ENCODE measurements around the gene PLCD3.

The PLCD3 gene

DNA sequence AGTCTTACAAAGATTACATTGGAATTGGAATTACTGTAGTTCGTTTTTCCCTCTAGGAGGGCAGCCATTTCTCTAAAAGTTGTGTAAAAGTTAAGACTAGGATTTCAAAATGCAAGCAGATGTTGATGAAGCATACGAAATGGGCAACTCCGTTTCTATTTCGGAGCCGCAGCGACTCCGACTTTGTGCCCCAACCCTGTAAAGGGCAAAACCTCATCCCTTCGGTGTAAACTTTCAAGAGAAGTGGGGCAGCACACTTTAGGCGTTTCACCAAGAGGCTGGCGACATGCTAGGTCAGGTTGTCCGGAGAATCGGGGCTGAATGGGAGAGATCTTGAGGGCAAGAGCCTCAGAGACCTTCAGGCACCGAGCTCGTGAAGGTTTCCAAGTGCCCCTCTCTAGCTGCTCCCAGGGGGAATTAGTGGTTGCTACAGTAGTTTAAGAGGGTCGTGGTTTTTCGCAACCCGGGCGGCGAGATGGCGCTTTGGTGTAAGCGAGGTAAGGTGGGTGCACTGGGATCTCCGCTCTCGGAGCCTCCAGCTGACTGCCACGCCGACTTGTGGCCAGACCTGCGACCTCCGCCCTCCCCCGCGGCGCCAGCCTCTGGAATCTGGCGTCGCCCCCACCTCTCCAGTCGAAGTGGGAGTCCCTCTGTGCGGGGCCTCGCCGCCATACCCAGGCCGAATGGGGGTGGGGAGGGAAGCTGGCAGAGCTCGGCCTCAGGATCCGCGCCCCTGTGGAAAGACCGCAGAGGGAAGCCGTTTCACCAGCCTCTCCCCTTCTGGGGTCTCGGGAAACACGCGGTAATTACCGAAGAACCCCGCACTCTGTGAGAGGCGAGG, 28.4 kb upstream of the PLCD3 start:
- H3K4me3 ChIP-seq (replicated peaks; ENCODE audit: low read depth, low read length) = peak overlapping the region; percentile 81
- TF ChIP-seq, protein P1, sequence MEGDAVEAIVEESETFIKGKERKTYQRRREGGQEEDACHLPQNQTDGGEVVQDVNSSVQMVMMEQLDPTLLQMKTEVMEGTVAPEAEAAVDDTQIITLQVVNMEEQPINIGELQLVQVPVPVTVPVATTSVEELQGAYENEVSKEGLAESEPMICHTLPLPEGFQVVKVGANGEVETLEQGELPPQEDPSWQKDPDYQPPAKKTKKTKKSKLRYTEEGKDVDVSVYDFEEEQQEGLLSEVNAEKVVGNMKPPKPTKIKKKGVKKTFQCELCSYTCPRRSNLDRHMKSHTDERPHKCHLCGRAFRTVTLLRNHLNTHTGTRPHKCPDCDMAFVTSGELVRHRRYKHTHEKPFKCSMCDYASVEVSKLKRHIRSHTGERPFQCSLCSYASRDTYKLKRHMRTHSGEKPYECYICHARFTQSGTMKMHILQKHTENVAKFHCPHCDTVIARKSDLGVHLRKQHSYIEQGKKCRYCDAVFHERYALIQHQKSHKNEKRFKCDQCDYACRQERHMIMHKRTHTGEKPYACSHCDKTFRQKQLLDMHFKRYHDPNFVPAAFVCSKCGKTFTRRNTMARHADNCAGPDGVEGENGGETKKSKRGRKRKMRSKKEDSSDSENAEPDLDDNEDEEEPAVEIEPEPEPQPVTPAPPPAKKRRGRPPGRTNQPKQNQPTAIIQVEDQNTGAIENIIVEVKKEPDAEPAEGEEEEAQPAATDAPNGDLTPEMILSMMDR (IDR thresholded peaks at IDR 0.05; ENCODE audit: low read depth, low read length, missing control alignments) = no peak
- no peak for DNase-seq (ENCODE audit: extremely low read depth, low read depth)

DNA sequence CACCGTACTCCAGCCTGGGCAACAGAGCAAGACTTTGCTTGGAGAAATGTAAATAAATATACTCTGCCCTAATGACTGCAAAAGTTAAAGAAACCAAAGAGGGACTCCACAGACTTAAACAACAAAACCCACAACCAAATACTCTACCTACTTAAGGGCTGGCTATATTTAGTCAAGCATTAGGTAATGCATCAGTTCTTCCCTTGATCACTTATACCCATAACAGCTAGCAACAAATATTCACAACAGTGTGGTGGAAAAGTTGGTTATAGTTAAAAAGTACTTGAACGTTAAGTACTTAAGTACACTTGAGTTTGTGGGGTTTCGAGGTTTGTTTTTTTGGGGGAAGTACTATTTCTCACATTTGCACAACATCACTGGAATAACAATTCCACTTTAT, 23.9 kb upstream of the PLCD3 start:
- TF ChIP-seq, protein P1 (IDR thresholded peaks at IDR 0.05; ENCODE audit: low read depth, low read length, missing control alignments) = no peak
- H3K4me3 ChIP-seq (replicated peaks; ENCODE audit: low read depth, low read length) = no peak overlapping the region
- DNase-seq (ENCODE audit: extremely low read depth, low read depth) = no peak

DNA sequence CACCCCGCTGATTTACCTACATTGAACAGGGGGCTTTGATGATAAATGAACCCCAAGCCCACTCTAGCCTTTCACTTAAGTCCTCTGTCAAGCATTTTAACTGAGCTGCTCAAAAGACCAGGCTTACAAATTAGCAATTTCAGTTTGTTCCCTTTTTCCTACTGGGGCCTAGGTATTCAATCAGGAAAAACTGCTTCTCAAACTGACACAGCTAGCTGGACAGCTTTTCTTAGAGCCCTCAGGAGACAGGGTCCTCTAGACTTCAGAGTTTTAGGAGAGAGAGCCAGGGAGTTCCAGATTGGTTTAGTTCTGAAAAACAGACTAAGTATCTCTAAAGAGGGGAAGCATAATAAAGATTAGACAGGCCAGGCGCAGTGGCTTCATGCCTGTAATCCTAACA, 23.2 kb upstream of the PLCD3 start:
- TF ChIP-seq, protein P1 (IDR thresholded peaks at IDR 0.05; ENCODE audit: low read depth, low read length, missing control alignments) = no peak
- DNase-seq (ENCODE audit: extremely low read depth, low read depth) = no peak
- no peak overlapping the region for H3K4me3 ChIP-seq (replicated peaks; ENCODE audit: low read depth, low read length)

DNA sequence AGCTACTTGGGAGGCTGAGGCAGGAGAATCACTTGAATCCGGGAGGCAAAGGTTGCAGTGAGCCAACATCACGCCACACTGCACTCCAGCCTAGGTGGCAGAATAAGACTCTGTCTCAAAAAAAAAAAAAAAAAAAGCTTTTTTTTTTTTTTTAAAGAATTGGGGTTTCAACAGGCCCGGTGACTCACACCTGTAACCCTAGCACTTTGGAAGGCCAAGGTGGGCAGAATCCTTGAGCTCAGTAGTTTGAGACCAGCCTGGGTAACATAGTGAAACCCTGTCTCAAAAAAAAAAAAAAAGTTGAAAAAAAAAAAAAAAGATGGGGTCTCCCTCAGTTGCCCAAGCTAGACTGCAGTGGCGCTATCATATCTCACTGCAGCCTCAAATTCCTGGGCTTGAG, 22.7 kb upstream of the PLCD3 start:
- TF ChIP-seq, protein P1 (IDR thresholded peaks at IDR 0.05; ENCODE audit: low read depth, low read length, missing control alignments) = no peak
- H3K4me3 ChIP-seq (replicated peaks; ENCODE audit: low read depth, low read length) = no peak overlapping the region
- no peak for DNase-seq (ENCODE audit: extremely low read depth, low read depth)

DNA sequence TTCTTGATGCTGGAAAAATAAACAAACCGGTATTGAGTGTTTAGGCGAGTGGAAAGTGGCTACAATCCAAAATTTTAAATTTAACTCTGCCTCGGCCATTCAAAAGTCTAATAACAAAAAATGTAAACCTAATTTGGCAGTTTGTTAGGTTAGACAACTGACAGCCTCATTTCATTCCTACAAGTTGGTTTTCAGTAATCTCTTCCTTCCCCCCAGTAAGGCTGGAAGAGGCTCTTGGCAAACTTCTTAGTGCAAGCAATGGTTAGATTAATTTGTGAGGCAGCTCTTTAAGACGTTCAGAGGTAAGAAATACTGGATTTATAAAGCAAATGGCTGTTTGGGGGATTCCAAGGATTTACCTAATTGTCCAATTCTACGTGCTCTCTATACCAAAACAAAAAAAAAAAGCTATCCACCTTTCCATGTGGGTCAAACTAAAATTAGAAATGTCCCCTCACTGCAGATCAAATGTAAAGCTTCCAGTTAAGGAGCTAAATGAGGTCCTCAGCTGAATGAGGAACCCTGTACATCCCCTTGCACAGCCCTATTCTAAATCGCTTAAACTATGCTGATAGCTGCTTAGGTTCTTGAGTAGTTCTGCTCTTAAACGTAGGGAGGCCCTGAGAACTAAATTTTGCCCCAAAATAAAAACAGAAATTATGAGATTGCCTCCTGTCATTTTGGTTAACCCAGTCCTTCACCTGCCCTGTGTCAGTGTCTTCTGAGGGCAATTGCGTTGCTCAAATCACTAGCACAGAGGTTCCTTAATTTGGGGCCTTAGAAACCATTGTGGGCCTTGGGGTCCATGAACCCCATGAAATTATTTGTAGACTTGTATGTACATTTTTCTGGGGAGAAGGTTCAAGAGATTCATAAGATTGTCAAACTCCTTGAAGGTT, 18.8 kb upstream of the PLCD3 start:
- peak overlapping the region; percentile 89 for H3K4me3 ChIP-seq (replicated peaks; ENCODE audit: low read depth, low read length)
- DNase-seq (ENCODE audit: extremely low read depth, low read depth) = no peak
- TF ChIP-seq, protein P1 (IDR thresholded peaks at IDR 0.05; ENCODE audit: low read depth, low read length, missing control alignments) = no peak

DNA sequence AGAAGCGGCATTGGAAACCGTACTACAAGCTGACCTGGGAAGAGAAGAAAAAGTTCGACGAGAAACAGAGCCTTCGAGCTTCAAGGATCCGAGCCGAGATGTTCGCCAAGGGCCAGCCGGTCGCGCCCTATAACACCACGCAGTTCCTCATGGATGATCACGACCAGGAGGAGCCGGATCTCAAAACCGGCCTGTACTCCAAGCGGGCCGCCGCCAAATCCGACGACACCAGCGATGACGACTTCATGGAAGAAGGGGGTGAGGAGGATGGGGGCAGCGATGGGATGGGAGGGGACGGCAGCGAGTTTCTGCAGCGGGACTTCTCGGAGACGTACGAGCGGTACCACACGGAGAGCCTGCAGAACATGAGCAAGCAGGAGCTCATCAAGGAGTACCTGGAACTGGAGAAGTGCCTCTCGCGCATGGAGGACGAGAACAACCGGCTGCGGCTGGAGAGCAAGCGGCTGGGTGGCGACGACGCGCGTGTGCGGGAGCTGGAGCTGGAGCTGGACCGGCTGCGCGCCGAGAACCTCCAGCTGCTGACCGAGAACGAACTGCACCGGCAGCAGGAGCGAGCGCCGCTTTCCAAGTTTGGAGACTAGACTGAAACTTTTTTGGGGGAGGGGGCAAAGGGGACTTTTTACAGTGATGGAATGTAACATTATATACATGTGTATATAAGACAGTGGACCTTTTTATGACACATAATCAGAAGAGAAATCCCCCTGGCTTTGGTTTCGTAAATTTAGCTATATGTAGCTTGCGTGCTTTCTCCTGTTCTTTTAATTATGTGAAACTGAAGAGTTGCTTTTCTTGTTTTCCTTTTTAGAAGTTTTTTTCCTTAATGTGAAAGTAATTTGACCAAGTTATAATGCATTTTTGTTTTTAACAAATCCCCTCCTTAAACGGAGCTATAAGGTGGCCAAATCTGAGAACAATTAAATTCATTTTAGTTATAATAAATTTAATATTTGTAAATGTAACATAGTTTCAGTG, 17.7 kb upstream of the PLCD3 start:
- DNase-seq (ENCODE audit: extremely low read depth, low read depth) = no peak
- TF ChIP-seq, protein P1 (IDR thresholded peaks at IDR 0.05; ENCODE audit: low read depth, low read length, missing control alignments) = no peak
- H3K4me3 ChIP-seq (replicated peaks; ENCODE audit: low read depth, low read length) = peak overlapping the region; percentile 89

Measured in HFF-Myc (cell line).